Epithelial cell of umbilical artery (primary cell): ENCODE measurements around the gene CD22. TPM values are rescaled to one million over a fixed set of nuclear protein-coding genes. Genes with fewer than 3 reads are reported as not detected.

Source experiments
- total RNA-seq: library from RNA; depleted of rRNA; stranded (reverse); fragments of >200 nt; gene quantifications from 2 replicates; pipeline ENCODE4 v1.2.3, GENCODE V29; 2014

Gene CD22
- 0.46 TPM in 1 of 2 replicates, not detected in the other for total RNA-seq

GRCh38 chr19:35328851-35329285 lies at the start of gene CD22:
CD22 (plus strand) TSS chr19:35329187; CDS start chr19:35332041, 2,854 bp downstream.

GRCh38 chr19:35291916-35292315 lies 37.1 kb upstream of the CD22 start, which contains the start of gene MAG:
MAG (plus strand) TSS chr19:35292161; CDS start chr19:35295409, 3,248 bp downstream.

GRCh38 chr19:35347171-35347929 lies 18.4 kb downstream of the CD22 start, which contains the start of gene FFAR1:
FFAR1 (plus strand) TSS chr19:35347902; CDS start chr19:35351552, 3,650 bp downstream.

GRCh38 chr19:35357867-35358573 lies 29.0 kb downstream of the CD22 start, which contains the start of gene FFAR3:
FFAR3 (plus strand) TSS chr19:35358460; CDS start chr19:35358891, 431 bp downstream.

DNA sequence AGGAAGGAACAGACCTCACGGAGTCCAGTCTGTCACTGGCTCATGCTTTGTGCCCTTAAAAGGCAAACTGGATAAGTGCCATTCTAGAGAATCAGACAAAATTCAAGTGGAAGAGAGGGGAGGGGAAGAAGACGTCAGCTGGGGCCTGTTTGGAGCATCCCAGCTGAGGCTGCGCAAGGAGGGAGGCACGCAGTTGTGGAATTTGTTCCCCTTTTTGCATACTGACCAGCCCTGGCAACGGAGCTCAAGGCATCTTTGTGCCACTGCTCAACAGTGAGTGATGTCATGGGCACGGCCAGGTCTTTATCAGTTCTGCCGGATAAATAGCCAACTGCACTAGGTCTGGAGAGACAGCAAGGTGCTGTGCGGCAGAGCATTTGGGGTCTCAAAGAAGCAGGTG lies 41.7 kb downstream of the CD22 start, which contains the start of gene GPR42:
GPR42 (plus strand) TSS at position 347 of the 400 bp plus-strand sequence. CDS start 292 bp downstream, outside the sequence.

Other genes with a start within 250 kb of the CD22 start
- not detected in 2 replicates for gene FXYD3, start 213.4 kb upstream of the CD22 start, total RNA-seq
- not detected in 2 replicates for gene LGI4, start 194.1 kb upstream of the CD22 start, total RNA-seq
- gene FXYD1, start 190.4 kb upstream of the CD22 start, total RNA-seq, result not detected in 2 replicates
- not detected in 2 replicates for gene FXYD7, start 185.9 kb upstream of the CD22 start, total RNA-seq
- 16.2 and 17.0 TPM in 2 replicates for gene FXYD5, start 174.5 kb upstream of the CD22 start, total RNA-seq
- gene FAM187B, start 100.4 kb upstream of the CD22 start, total RNA-seq, result not detected in 2 replicates
- 0.30 and 0.32 TPM in 2 replicates for gene LSR, start 80.2 kb upstream of the CD22 start, total RNA-seq
- gene USF2, start 60.2 kb upstream of the CD22 start, total RNA-seq, result 27.9 and 35.3 TPM in 2 replicates
- gene HAMP, start 46.7 kb upstream of the CD22 start, total RNA-seq, result under 0.01 and 0.15 TPM in 2 replicates
- not detected in 2 replicates for gene MAG, start 37.0 kb upstream of the CD22 start, total RNA-seq
- gene FFAR1, start 18.7 kb downstream of the CD22 start, total RNA-seq, result not detected in 2 replicates
- gene FFAR3, start 29.3 kb downstream of the CD22 start, total RNA-seq, result not detected in 2 replicates
- not detected in 2 replicates for gene GPR42, start 41.9 kb downstream of the CD22 start, total RNA-seq
- gene FFAR2, start 119.1 kb downstream of the CD22 start, total RNA-seq, result not detected in 2 replicates
- gene KRTDAP, start 161.3 kb downstream of the CD22 start, total RNA-seq, result not detected in 2 replicates
- not detected in 2 replicates for gene DMKN, start 184.5 kb downstream of the CD22 start, total RNA-seq
- not detected in 2 replicates for gene SBSN, start 199.1 kb downstream of the CD22 start, total RNA-seq
- gene GAPDHS, start 204.3 kb downstream of the CD22 start, total RNA-seq, result not detected in 2 replicates
- gene TMEM147, start 216.4 kb downstream of the CD22 start, total RNA-seq, result 72.6 and 78.6 TPM in 2 replicates
- not detected in 2 replicates for gene ATP4A, start 234.5 kb downstream of the CD22 start, total RNA-seq